ENCODE data around the gene FUT8.

The FUT8 gene

GRCh38 chr14:65412032-65412846 lies at the start of gene FUT8:
Gene FUT8 (plus strand): TSS chr14:65412730. CDS start chr14:65561564, 148,834 bp downstream.
- peak; percentile 97 for DNase-seq (ENCODE audit: low read depth, low spot score)

GRCh38 chr14:65366802-65367565 lies 45.5 kb upstream of the FUT8 start:
- DNase-seq (ENCODE audit: low read depth, low spot score) = no peak

- DNase-seq (ENCODE audit: low read depth, low spot score) = no peak
Observed at GRCh38 chr14:65369560-65369959, 43.0 kb upstream of the FUT8 start.

GRCh38 chr14:65370801-65371248 lies 41.7 kb upstream of the FUT8 start:
- DNase-seq (ENCODE audit: low read depth, low spot score) = no peak

- no peak for DNase-seq (ENCODE audit: low read depth, low spot score)
Observed at GRCh38 chr14:65371784-65372183, 40.7 kb upstream of the FUT8 start.

- peak; percentile 26 for DNase-seq (ENCODE audit: low read depth, low spot score)
Observed at GRCh38 chr14:65373016-65373670, 39.4 kb upstream of the FUT8 start.

GRCh38 chr14:65373671-65374039 lies 38.9 kb upstream of the FUT8 start:
- no peak for DNase-seq (ENCODE audit: low read depth, low spot score)

- DNase-seq (ENCODE audit: low read depth, low spot score) = no peak
Observed at GRCh38 chr14:65377576-65377975, 35.0 kb upstream of the FUT8 start.

- DNase-seq (ENCODE audit: low read depth, low spot score) = no peak
Observed at GRCh38 chr14:65382586-65382985, 29.9 kb upstream of the FUT8 start.

GRCh38 chr14:65387171-65387570 lies 25.4 kb upstream of the FUT8 start:
- no peak for DNase-seq (ENCODE audit: low read depth, low spot score)

- no peak for DNase-seq (ENCODE audit: low read depth, low spot score)
Observed at GRCh38 chr14:65387628-65388027, 24.9 kb upstream of the FUT8 start.

GRCh38 chr14:65392296-65392695 lies 20.2 kb upstream of the FUT8 start:
- no peak for DNase-seq (ENCODE audit: low read depth, low spot score)

GRCh38 chr14:65396082-65396910 lies 16.2 kb upstream of the FUT8 start:
- no peak for DNase-seq (ENCODE audit: low read depth, low spot score)

- DNase-seq (ENCODE audit: low read depth, low spot score) = no peak
Observed at GRCh38 chr14:65403231-65403630, 9.3 kb upstream of the FUT8 start.

GRCh38 chr14:65408113-65408512 lies 4.4 kb upstream of the FUT8 start:
- no peak for DNase-seq (ENCODE audit: low read depth, low spot score)

GRCh38 chr14:65410640-65411039 lies 1.9 kb upstream of the FUT8 start:
- no peak for DNase-seq (ENCODE audit: low read depth, low spot score)

GRCh38 chr14:65411656-65412031 lies 886 bp upstream of the FUT8 start:
- DNase-seq (ENCODE audit: low read depth, low spot score) = peak; percentile 96

GRCh38 chr14:65412856-65413738 lies 567 bp downstream of the FUT8 start:
- peak; percentile 78 for DNase-seq (ENCODE audit: low read depth, low spot score)

- no peak for DNase-seq (ENCODE audit: low read depth, low spot score)
Observed at GRCh38 chr14:65413739-65414045, 1.2 kb downstream of the FUT8 start.

- DNase-seq (ENCODE audit: low read depth, low spot score) = no peak
Observed at GRCh38 chr14:65414961-65415589, 2.5 kb downstream of the FUT8 start.
